ENCODE measurements around the gene ICAM3. TPM values are rescaled to one million over a fixed set of nuclear protein-coding genes. Genes with fewer than 3 reads are reported as not detected.
"Not testable (repeated sequence)": the region's sequence is repeated elsewhere in the genome, so short reads cannot be mapped to it uniquely, and the experiment has no call there.

The ICAM3 gene
- total RNA-seq, result 10 to 100 TPM in 1 of 4 donors, 1 to 10 TPM in 3; 2.9 to 10.9 (median 5.2) TPM

GRCh38 chr19:10339380-10339960 is at the start of gene ICAM3:
ICAM3 (minus strand) TSS chr19:10339624; CDS start chr19:10339614, 10 bp downstream.
- TF ChIP-seq POLR2A (IDR thresholded peaks at IDR 0.05; ENCODE audit: low read depth) (no peak), EP300 (IDR thresholded peaks at IDR 0.05) (no peak), POLR2AphosphoS5 (IDR thresholded peaks at IDR 0.05) (no peak), CTCF (IDR thresholded peaks at IDR 0.05) (no peak)
- 43% methylated on average over 12 of the region's 14 CpGs for WGBS
- peaks cover 6 to 17% (median 10%) of the 10 kb centered on the region in 4 donors for H3K4me1 ChIP-seq
- H3K36me3 ChIP-seq, result no peaks in the 10 kb centered on the region
- intact Hi-C loops (cut with DNase I), result no loop called here
- peak within 1 kb of the TSS in 2 of 4 donors; percentile 9 to 36 for H3K4me3 ChIP-seq
- no peaks in the 10 kb centered on the region for H3K27me3 ChIP-seq
- no peak within 1 kb of the TSS for H3K27ac ChIP-seq (replicated peaks in 1 of 4)
- DNase-seq (ENCODE audit: extremely low spot score), result no peak
- no peaks in the 10 kb centered on the region for H3K9me3 ChIP-seq

- TF ChIP-seq POLR2AphosphoS5 (IDR thresholded peaks at IDR 0.05), result peak in 1 of 2 donors; percentile 19
- peak; percentile 91 to 93 (median 93) for TF ChIP-seq CTCF (IDR thresholded peaks at IDR 0.05)
- no peak for TF ChIP-seq EP300 (IDR thresholded peaks at IDR 0.05)
- 0% methylated on average over 3 of the region's 3 CpGs for WGBS
- Histone ChIP-seq H3K27ac (replicated peaks in 1 of 4) (no peak overlapping the region), H3K4me1 (peaks cover 0 to 8% (median 7%) of the 10 kb centered on the region in 4 donors), H3K36me3 (peaks cover 23 to 35% (median 34%) of the 10 kb centered on the region in 4 donors), H3K27me3 (peaks cover 0 to 3% (median 0%) of the 10 kb centered on the region in 4 donors), H3K4me3 (no peak overlapping the region), H3K9me3 (no peaks in the 10 kb centered on the region)
- intact Hi-C loops (cut with DNase I), result no loop called here
- DNase-seq (ENCODE audit: extremely low spot score), result peak; percentile 97
Measured at GRCh38 chr19:10388957-10389356, 49.5 kb upstream of the ICAM3 start.

- peaks cover 8 to 22% (median 19%) of the 10 kb centered on the region in 4 donors for H3K4me1 ChIP-seq
- H3K27me3 ChIP-seq, result peaks cover 0 to 3% (median 0%) of the 10 kb centered on the region in 4 donors
- H3K9me3 ChIP-seq, result no peaks in the 10 kb centered on the region
- no peak overlapping the region for H3K4me3 ChIP-seq
- intact Hi-C loops (cut with DNase I), result no loop called here
- TF ChIP-seq CTCF (IDR thresholded peaks at IDR 0.05) (no peak), EP300 (IDR thresholded peaks at IDR 0.05) (no peak), POLR2AphosphoS5 (IDR thresholded peaks at IDR 0.05) (no peak), POLR2A (IDR thresholded peaks at IDR 0.05; ENCODE audit: low read depth) (no peak)
- 90% methylated on average over 9 of the region's 9 CpGs for WGBS
- no peaks in the 10 kb centered on the region for H3K36me3 ChIP-seq
- DNase-seq (ENCODE audit: extremely low spot score), result no peak
- no peak overlapping the region for H3K27ac ChIP-seq (replicated peaks in 1 of 4)
Measured at GRCh38 chr19:10384580-10384979, 45.2 kb upstream of the ICAM3 start.

GRCh38 chr19:10383223-10383499 is 43.7 kb upstream of the ICAM3 start:
- H3K27me3 ChIP-seq; H3K36me3 ChIP-seq; H3K27ac ChIP-seq (replicated peaks in 1 of 4); H3K9me3 ChIP-seq; DNase-seq (ENCODE audit: extremely low spot score); intact Hi-C loops (cut with DNase I); H3K4me3 ChIP-seq: not testable (repeated sequence)
- H3K4me1 ChIP-seq, result peaks cover 11 to 28% (median 20%) of the 10 kb centered on the region in 4 donors
- WGBS, result 89% methylated on average over 8 of the region's 8 CpGs

- Histone ChIP-seq H3K27ac (replicated peaks in 1 of 4) (peak within 1 kb of the TSS; percentile 84 to 88 (median 86)), H3K27me3 (no peaks in the 10 kb centered on the region), H3K4me3 (peak within 1 kb of the TSS; percentile 88 to 99 (median 98)), H3K9me3 (no peaks in the 10 kb centered on the region), H3K4me1 (peaks cover 11 to 30% (median 20%) of the 10 kb centered on the region in 4 donors), H3K36me3 (peaks cover 4 to 26% (median 20%) of the 10 kb centered on the region in 4 donors)
- intact Hi-C loops (cut with DNase I), result no loop called here
- no peak for TF ChIP-seq POLR2A (IDR thresholded peaks at IDR 0.05; ENCODE audit: low read depth)
- peak; percentile 82 to 87 for TF ChIP-seq POLR2AphosphoS5 (IDR thresholded peaks at IDR 0.05)
- no peak for TF ChIP-seq EP300 (IDR thresholded peaks at IDR 0.05)
- peak in 1 of 3 experiments; percentile 9 for TF ChIP-seq CTCF (IDR thresholded peaks at IDR 0.05)
- DNase-seq (ENCODE audit: extremely low spot score), result peak; percentile 100
- WGBS, result 0% methylated on average over 9 of the region's 58 CpGs
Measured at GRCh38 chr19:10380313-10381102, 41.1 kb upstream of the ICAM3 start, which contains the start of gene TYK2. TYK2 (minus strand) TSS chr19:10380572; CDS start chr19:10378406, 2,166 bp downstream.

Data from esophagus muscularis mucosa (tissue), 4 donors.